Small intestine (tissue), 7 donors: ENCODE results near the gene TRIP11. TPM values are rescaled to one million over a fixed set of nuclear protein-coding genes. Genes with fewer than 3 reads are reported as not detected.

ENCODE experiments used
- DNase-seq, 2 donors: peaks; one replicate each; pipeline versions ENCODE4 v3.0.0 to v3.0.0-alpha.2; 2013
- FAIRE-seq: peaks from 2 replicates; lab custom pipeline; 2012; peaks lifted over from hg19 to GRCh38; lab: Jason Lieb, UNC
- H3K27ac ChIP-seq, 3 donors: one replicate each; pipeline ENCODE4 v1.5.1; 2013; ENCODE audit warnings: low read length in 2 of 3, mild to moderate bottlenecking in 2 of 3, control low read depth in 1 of 3, inconsistent platforms in 1 of 3, low read depth in 1 of 3, moderate library complexity in 1 of 3
- H3K27me3 ChIP-seq, 3 donors: one replicate each; pipeline ENCODE4 v1.6.1; 2013; ENCODE audit warnings: low read length in 3 of 3, inconsistent platforms in 1 of 3; ENCODE audit not compliant: control insufficient read depth in 3 of 3, insufficient read depth in 3 of 3
- H3K36me3 ChIP-seq, 3 donors: one replicate each; pipeline ENCODE4 v1.6.1; 2013; ENCODE audit warnings: low read length in 3 of 3, inconsistent platforms in 1 of 3, low read depth in 1 of 3, mild to moderate bottlenecking in 1 of 3, moderate library complexity in 1 of 3; ENCODE audit not compliant: control insufficient read depth in 3 of 3, insufficient read depth in 2 of 3
- H3K4me1 ChIP-seq, 3 donors: one replicate each; pipeline ENCODE4 v1.6.1; 2013; ENCODE audit warnings: low read length in 2 of 3, inconsistent platforms in 1 of 3, low read depth in 1 of 3, mild to moderate bottlenecking in 1 of 3, moderate library complexity in 1 of 3; ENCODE audit not compliant: control insufficient read depth in 3 of 3, insufficient read depth in 2 of 3
- H3K4me3 ChIP-seq, 3 donors: one replicate each; pipeline ENCODE4 v1.5.1; 2013; ENCODE audit warnings: low read length in 3 of 3, control low read depth in 1 of 3, inconsistent platforms in 1 of 3, low read depth in 1 of 3, mild to moderate bottlenecking in 1 of 3, moderate library complexity in 1 of 3
- H3K9me3 ChIP-seq, 2 donors: one replicate each; pipeline ENCODE4 v1.6.1; 2013; ENCODE audit warnings: low read depth in 1 of 2, low read length in 1 of 2; ENCODE audit not compliant: control insufficient read depth in 2 of 2, insufficient read depth in 1 of 2
- WGBS, 3 donors: extraction: QIAGEN DNeasy Blood & Tissue Kit; methylation state at CpG; one replicate each; pipeline ENCODE4 v1.1.7; 2013; 5-methylcytosine and 5-hydroxymethylcytosine counted together
- polyA plus RNA-seq, 4 donors: library from polyadenylated mRNA; stranded (reverse) in 3 of 4; unstranded in 1 of 4; fragments of 200-250 nt in 3 of 4; fragments of 120-200 nt in 1 of 4; gene quantifications; one replicate each; pipeline versions ENCODE4 v1.2.1 to v1.2.3, GENCODE V29; 2013
- donor health status: healthy with polysubstance abuse.
- donor health status: control.
- donor health status: control.
- donor health status: Bipolar disorder and iron deficiency.
- donor health status: healthy.

TRIP11 gene
- polyA plus RNA-seq, 4 donors, result 3.5 to 22.4 (median 5.9) TPM

DNA sequence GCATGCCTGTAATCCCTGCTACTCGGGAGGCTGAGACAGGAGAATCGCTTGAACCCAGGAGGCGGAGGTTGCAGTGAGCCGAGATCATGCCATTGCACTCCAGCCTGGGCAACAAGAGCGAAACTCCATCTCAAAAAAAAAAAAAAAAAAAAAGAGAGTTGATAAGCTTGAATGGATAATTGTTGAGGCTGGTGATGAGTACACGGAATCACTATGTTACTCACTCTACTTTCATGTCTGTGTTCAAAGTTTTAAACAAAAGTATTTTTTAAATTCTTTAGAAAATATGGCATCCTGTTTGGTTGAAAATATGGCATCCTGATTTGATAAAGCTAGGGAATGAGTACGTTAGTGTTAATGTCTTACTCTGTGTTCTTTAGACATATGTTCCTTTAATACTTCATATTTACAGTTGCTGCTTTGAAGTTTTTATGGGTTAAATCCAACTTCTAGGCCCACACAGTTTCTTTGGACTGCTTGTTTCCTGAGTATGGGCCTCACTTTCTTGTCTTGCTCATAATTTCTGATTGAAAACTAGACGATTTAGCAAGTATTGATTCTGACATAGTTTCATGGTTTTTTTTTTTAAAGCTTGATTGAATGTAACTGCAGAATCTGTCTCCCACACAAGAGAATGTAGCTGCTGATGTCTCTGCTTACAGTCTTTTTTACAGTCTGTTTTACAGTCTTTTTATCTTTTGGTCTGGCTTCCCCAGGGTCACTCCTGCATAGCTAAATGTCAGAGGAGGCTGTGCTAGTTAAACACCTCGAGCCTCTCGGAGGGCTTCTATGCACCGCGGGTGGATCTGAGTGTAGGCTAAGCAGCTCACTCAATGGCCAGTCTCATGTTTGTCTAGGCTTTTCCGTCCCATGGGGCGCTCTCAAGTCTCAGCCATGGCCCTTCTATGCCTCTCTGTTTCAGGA, 78.3 kb downstream of the TRIP11 start:
- Histone ChIP-seq H3K4me3 (no peak overlapping the region), H3K4me1 (peaks cover 0 to 22% (median 6%) of the 10 kb centered on the region in 3 donors), H3K27ac (no peak overlapping the region), H3K9me3 (no peaks in the 10 kb centered on the region), H3K36me3 (no peaks in the 10 kb centered on the region), H3K27me3 (no peaks in the 10 kb centered on the region)
- peak in 1 of 2 donors; percentile 6 for DNase-seq
- FAIRE-seq, result no peak
- 64 to 77% (median 65%) methylated on average over 10 to 13 of the region's 14 CpGs for WGBS, 3 donors

DNA sequence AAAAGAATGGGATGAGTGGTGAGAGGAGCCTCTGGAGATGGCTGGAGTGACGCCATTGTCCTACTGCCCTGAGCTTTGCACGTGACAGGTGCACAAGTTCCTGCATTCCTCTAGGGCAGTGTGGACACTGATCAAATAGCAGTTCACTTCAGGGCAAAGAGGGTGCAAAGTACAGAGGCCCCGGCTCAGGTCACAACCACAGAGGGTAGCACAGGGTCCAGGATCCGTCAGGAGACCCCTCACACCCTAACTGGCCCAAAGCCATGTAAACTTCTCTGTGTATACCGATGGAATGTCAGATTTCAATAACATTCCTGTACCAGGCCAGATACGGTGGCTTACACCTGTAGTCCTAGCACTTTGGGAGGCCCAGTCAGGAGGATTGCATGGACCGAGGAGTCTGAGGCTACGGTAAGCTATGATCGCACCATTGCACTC, 82.0 kb downstream of the TRIP11 start:
- DNase-seq (peak; percentile 42 to 63), FAIRE-seq (no peak)
- WGBS, 3 donors, result 60 to 77% (median 69%) methylated on average over 9 of the region's 9 CpGs
- no peaks in the 10 kb centered on the region for H3K36me3 ChIP-seq
- H3K4me3 ChIP-seq, result no peak overlapping the region
- H3K27me3 ChIP-seq, result no peaks in the 10 kb centered on the region
- H3K27ac ChIP-seq, result no peak overlapping the region
- H3K9me3 ChIP-seq, result no peaks in the 10 kb centered on the region
- H3K4me1 ChIP-seq, result peaks cover 0 to 19% (median 0%) of the 10 kb centered on the region in 3 donors

GRCh38 chr14:91956616-91957015, 83.2 kb downstream of the TRIP11 start:
- WGBS, 3 donors, result 70 to 91% (median 84%) methylated on average over 5 of the region's 5 CpGs
- no peak for FAIRE-seq
- H3K4me3 ChIP-seq, result no peak overlapping the region
- no peak for DNase-seq
- H3K36me3 ChIP-seq, result no peaks in the 10 kb centered on the region
- H3K27me3 ChIP-seq, result no peaks in the 10 kb centered on the region
- no peak overlapping the region for H3K27ac ChIP-seq
- H3K4me1 ChIP-seq, result peaks cover 0 to 14% (median 0%) of the 10 kb centered on the region in 3 donors
- H3K9me3 ChIP-seq, result no peaks in the 10 kb centered on the region

DNA sequence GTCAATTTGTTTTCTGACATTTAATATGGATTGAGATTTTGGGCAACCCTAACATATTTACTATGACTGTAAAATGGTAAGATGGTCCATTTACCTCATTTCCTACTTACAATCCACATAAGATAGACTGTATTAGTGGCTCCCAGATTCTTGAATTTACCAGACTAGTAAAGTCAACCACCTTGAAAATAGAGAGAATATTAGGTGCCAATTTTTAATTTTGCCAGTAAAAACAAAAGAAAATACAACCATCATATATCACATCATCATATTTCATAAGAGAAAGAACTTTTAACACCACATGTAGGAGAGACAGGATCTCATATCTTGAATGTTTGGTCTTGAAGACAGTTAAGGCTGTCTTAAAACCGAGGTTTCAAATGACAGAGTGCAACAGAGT, 84.7 kb downstream of the TRIP11 start:
- FAIRE-seq, result no peak
- H3K27ac ChIP-seq, result no peak overlapping the region
- peaks cover 0 to 11% (median 0%) of the 10 kb centered on the region in 3 donors for H3K4me1 ChIP-seq
- no peaks in the 10 kb centered on the region for H3K36me3 ChIP-seq
- H3K27me3 ChIP-seq, result no peaks in the 10 kb centered on the region
- H3K4me3 ChIP-seq, result no peak overlapping the region
- no peaks in the 10 kb centered on the region for H3K9me3 ChIP-seq
- DNase-seq, result no peak
- 53 to 66% (median 60%) methylated on average over 1 of the region's 1 CpG for WGBS, 3 donors

GRCh38 chr14:91953170-91953985, 86.5 kb downstream of the TRIP11 start:
- DNase-seq (peak in 1 of 2 donors; percentile 51), FAIRE-seq (no peak)
- H3K4me1 ChIP-seq, result peaks cover 0 to 11% (median 0%) of the 10 kb centered on the region in 3 donors
- no peaks in the 10 kb centered on the region for H3K27me3 ChIP-seq
- H3K36me3 ChIP-seq, result no peaks in the 10 kb centered on the region
- WGBS, 3 donors, result 52 to 73% (median 64%) methylated on average over 8 of the region's 8 CpGs
- no peaks in the 10 kb centered on the region for H3K9me3 ChIP-seq
- peak overlapping the region in 1 of 3 donors; percentile 19 for H3K27ac ChIP-seq
- no peak overlapping the region for H3K4me3 ChIP-seq

DNA sequence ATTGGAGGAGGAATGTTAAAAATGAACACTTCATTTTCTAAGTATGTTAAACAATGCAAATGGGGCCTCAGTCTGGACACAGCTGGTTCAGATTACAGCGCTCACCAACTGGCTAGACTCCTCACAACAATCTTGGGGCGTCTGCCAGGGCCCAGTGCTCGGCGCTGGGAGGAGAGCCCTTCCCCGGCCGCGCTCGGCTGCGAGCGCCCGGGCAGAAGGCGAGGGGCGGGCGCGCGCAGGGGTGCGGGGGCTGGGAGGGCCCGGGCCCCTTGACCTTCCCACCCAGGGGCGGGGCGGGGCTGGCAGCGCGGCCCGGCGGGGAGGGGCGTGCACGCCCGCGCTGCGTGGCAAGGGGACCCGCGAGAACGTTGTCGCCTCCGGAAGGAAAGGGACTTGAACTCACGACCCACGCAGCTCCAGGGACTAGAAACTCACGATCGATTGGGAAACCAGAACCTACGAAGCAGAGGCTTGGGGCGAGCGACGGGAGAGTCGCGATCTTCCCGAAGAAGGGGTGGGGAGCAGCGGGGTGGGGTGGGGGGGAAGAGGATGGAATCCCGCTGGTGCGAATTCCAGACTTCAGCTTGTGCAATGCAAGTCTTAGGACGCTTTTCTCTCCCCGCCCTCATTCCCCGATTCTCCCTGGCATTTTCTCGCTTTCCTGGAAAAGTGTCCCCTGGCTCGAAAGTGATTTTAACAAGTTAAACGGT, 92.2 kb downstream of the TRIP11 start, which contains the start of gene FBLN5:
TSS of gene FBLN5 (minus strand) at position 220 of the 710 bp plus-strand sequence. CDS start 465 bp downstream, outside the sequence.
- H3K36me3 ChIP-seq, result peaks cover 0 to 2% (median 0%) of the 10 kb centered on the region in 3 donors
- peaks cover 0 to 8% (median 0%) of the 10 kb centered on the region in 3 donors for H3K27me3 ChIP-seq
- H3K27ac ChIP-seq, result peak within 1 kb of the TSS in 2 of 3 donors; percentile 66 to 72
- FAIRE-seq (no peak), DNase-seq (peak; percentile 31 to 73)
- peaks cover 0 to 2% (median 0%) of the 10 kb centered on the region in 3 donors for H3K4me1 ChIP-seq
- H3K9me3 ChIP-seq, result no peaks in the 10 kb centered on the region
- H3K4me3 ChIP-seq, result peak within 1 kb of the TSS; percentile 31 to 73 (median 40)
- 5 to 7% (median 5%) methylated on average over 48 to 54 of the region's 54 CpGs for WGBS, 3 donors

- H3K36me3 ChIP-seq, result peaks cover 0 to 5% (median 2%) of the 10 kb centered on the region in 3 donors
- no peaks in the 10 kb centered on the region for H3K9me3 ChIP-seq
- H3K27ac ChIP-seq, result peak overlapping the region in 2 of 3 donors; percentile 66 to 72
- peaks cover 0 to 8% (median 0%) of the 10 kb centered on the region in 3 donors for H3K27me3 ChIP-seq
- H3K4me3 ChIP-seq, result peak overlapping the region; percentile 31 to 73 (median 40)
- H3K4me1 ChIP-seq, result peaks cover 0 to 2% (median 0%) of the 10 kb centered on the region in 3 donors
- DNase-seq, result peak in 1 of 2 donors; percentile 7
- 14 to 16% (median 14%) methylated on average over 38 of the region's 38 CpGs for WGBS, 3 donors
- no peak for FAIRE-seq
Measured at GRCh38 chr14:91946622-91947474, 93.0 kb downstream of the TRIP11 start.
